Neutrophil (primary cell): Measurements from ENCODE around the gene KRT82.
"Not testable (repeated sequence)": the region's sequence is repeated elsewhere in the genome, so short reads cannot be mapped to it uniquely, and the experiment has no call there.

ENCODE experiments used
- H3K27ac ChIP-seq: fragments of 200-600 bp; sonication (generic); 2 replicates; pipeline ENCODE4 v1.5.1; 2016; ENCODE audit warnings: mild to moderate bottlenecking, moderate library complexity
- H3K27me3 ChIP-seq: fragments of 200-600 bp; sonication (generic); 2 replicates; pipeline ENCODE4 v1.6.0; 2016; ENCODE audit warnings: mild to moderate bottlenecking
- H3K36me3 ChIP-seq: fragments of 200-600 bp; sonication (generic); 2 replicates; pipeline ENCODE4 v1.5.1; 2017
- H3K4me1 ChIP-seq, 2 experiments: fragments of 200-600 bp in 1 of 2; sonication (generic) in 1 of 2; 1 replicate in 1 of 2; 2 replicates in 1 of 2; pipeline versions ENCODE4 v1.5.1 to v1.6.1; 2013 to 2016; ENCODE audit warnings: low read depth in 1 of 2, low read length in 1 of 2, mild to moderate bottlenecking in 1 of 2, moderate library complexity in 1 of 2; ENCODE audit not compliant: control insufficient read depth in 1 of 2, insufficient read depth in 1 of 2
- H3K4me3 ChIP-seq, 2 experiments: fragments of 200-600 bp in 1 of 2; sonication (generic) in 1 of 2; 1 replicate in 1 of 2; 2 replicates in 1 of 2; pipeline ENCODE4 v1.5.1; 2013 to 2016; ENCODE audit warnings: low read depth in 1 of 2, low read length in 1 of 2, mild to moderate bottlenecking in 1 of 2, moderate library complexity in 1 of 2
- H3K9me3 ChIP-seq: fragments of 200-600 bp; sonication (generic); 2 replicates; pipeline ENCODE4 v1.5.1; 2016
- TF ChIP-seq, protein P1 (sequence below): fragments of 200-600 bp; sonication (generic); IDR thresholded peaks from 2 replicates; pipeline ENCODE4 v1.5.1; 2016; ENCODE audit warnings: antibody characterized with exemption

The KRT82 gene

GRCh38 chr12:52405922-52406385 is at the start of gene KRT82:
TSS of gene KRT82 (minus strand) at chr12:52406335. CDS start at chr12:52406277, 58 bp downstream.
- Histone ChIP-seq H3K27ac (no peak within 1 kb of the TSS), H3K4me1 (no peaks in the 10 kb centered on the region), H3K27me3 (no peaks in the 10 kb centered on the region), H3K9me3 (no peaks in the 10 kb centered on the region), H3K4me3 (no peak within 1 kb of the TSS), H3K36me3 (no peaks in the 10 kb centered on the region)
- TF ChIP-seq, protein P1, sequence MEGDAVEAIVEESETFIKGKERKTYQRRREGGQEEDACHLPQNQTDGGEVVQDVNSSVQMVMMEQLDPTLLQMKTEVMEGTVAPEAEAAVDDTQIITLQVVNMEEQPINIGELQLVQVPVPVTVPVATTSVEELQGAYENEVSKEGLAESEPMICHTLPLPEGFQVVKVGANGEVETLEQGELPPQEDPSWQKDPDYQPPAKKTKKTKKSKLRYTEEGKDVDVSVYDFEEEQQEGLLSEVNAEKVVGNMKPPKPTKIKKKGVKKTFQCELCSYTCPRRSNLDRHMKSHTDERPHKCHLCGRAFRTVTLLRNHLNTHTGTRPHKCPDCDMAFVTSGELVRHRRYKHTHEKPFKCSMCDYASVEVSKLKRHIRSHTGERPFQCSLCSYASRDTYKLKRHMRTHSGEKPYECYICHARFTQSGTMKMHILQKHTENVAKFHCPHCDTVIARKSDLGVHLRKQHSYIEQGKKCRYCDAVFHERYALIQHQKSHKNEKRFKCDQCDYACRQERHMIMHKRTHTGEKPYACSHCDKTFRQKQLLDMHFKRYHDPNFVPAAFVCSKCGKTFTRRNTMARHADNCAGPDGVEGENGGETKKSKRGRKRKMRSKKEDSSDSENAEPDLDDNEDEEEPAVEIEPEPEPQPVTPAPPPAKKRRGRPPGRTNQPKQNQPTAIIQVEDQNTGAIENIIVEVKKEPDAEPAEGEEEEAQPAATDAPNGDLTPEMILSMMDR: no peak

DNA sequence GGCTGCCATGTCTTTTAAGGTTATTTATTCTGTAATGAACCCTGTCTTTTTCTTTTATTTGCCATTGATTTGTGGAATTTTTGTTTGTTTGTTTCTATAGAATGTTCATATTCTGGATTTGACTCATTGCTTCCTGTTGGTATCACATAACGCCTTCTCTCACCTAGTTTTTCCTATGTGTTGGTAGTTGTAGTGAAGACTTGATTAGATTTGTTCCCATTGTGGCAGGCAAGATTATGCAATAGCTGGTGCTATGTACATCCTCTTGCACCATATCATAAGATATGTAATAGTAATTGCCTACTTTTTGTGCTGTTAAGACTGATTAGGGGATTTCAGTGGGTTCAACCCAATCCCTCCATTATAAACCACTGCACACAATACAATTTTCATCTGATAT is 49.7 kb upstream of the KRT82 start:
- H3K36me3 ChIP-seq: no peaks in the 10 kb centered on the region
- TF ChIP-seq, protein P1: no peak
- H3K9me3 ChIP-seq: no peaks in the 10 kb centered on the region
- H3K4me1 ChIP-seq: no peaks in the 10 kb centered on the region
- peaks cover 9% of the 10 kb centered on the region for H3K27me3 ChIP-seq
- H3K27ac ChIP-seq: no peak overlapping the region
- H3K4me3 ChIP-seq: no peak overlapping the region

GRCh38 chr12:52454411-52455201 is 48.5 kb upstream of the KRT82 start:
- peaks cover 9% of the 10 kb centered on the region for H3K27me3 ChIP-seq
- no peak overlapping the region for H3K27ac ChIP-seq
- no peaks in the 10 kb centered on the region for H3K4me1 ChIP-seq
- H3K36me3 ChIP-seq: no peaks in the 10 kb centered on the region
- no peak overlapping the region for H3K4me3 ChIP-seq
- H3K9me3 ChIP-seq: no peaks in the 10 kb centered on the region
- TF ChIP-seq, protein P1: no peak

DNA sequence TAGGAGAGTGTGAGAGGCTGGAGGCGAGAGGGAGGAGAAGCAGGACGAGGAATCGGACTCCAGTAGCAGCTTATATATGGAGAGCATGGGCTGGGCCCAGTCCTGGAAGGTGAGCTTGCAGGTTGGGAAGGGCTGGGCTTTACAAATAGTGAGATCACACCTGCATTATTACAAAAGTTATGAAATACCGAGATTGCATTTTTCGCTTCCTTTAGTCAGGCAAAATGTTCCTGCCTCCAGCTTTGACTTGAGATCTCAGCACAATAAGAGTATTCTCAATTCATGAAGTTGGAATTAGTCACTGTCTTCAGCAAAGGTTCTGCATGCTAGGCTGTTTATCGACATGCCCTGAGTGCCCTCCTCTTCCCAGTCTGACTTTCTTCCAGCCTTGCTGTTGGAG is 46.0 kb upstream of the KRT82 start, which contains the start of gene KRT6B:
TSS of gene KRT6B (minus strand) at position 46 of the 400 bp plus-strand sequence. CDS start 68 bp downstream, outside the sequence.
- Histone ChIP-seq H3K36me3 (no peaks in the 10 kb centered on the region), H3K27ac (no peak within 1 kb of the TSS), H3K4me1 (no peaks in the 10 kb centered on the region), H3K27me3 (peaks cover 9% of the 10 kb centered on the region), H3K9me3 (no peaks in the 10 kb centered on the region), H3K4me3 (no peak within 1 kb of the TSS)
- TF ChIP-seq, protein P1: no peak

DNA sequence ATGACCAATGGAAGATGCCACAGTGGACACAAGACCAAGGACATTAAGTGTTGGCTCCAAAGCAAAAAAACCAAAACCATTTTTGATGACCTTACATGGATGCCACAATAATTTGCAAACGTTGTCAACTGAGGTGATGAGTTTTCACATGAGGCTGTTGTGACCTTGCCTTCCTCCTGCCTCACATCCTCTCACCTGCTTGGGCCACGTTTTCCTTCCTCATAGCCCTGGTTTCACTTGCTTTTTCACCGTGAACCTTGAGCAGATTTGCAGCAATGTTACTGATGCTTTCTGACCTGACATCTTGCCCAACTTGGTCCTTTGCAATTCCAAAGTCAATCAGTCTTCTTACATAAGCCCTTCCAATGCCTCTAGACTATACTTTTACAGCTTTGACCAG is 42.1 kb upstream of the KRT82 start:
- no peak overlapping the region for H3K4me3 ChIP-seq
- H3K27ac ChIP-seq: no peak overlapping the region
- no peaks in the 10 kb centered on the region for H3K4me1 ChIP-seq
- peaks cover 10% of the 10 kb centered on the region for H3K27me3 ChIP-seq
- H3K36me3 ChIP-seq: no peaks in the 10 kb centered on the region
- TF ChIP-seq, protein P1: no peak
- H3K9me3 ChIP-seq: no peaks in the 10 kb centered on the region

DNA sequence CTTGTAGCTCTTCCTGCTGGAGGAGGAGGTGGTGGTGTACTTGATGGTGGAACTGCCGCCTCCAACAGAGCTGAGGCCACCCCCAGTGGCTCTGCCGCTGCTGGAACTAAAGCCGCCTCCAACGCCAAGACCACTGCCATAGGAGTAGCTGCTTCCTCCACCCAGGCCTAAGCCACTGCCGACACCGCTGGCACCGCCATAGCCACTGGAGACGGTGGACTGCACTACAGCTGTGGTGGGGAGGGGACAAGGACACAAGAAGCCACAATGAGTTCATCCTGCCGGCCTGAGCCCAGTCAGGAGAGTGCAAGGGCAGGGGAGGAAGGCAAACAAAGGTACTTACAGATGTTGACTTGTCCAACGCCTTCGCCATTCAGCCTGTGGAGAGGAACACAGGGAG is 41.1 kb upstream of the KRT82 start:
- H3K27ac ChIP-seq, H3K9me3 ChIP-seq, H3K4me3 ChIP-seq, H3K36me3 ChIP-seq, H3K4me1 ChIP-seq: not testable (repeated sequence)
- H3K27me3 ChIP-seq: peaks cover 20% of the 10 kb centered on the region
